HG03565 (cell line): Measurements from ENCODE around the gene MLLT10.

Source experiments
- ATAC-seq: cut with Tn5 transposase; IDR thresholded peaks from one replicate; pipeline ENCODE4 v1.9.1; 2021; ENCODE audit warnings: mild to moderate bottlenecking, moderate library complexity; ENCODE audit not compliant: unreplicated experiment

MLLT10 gene

DNA sequence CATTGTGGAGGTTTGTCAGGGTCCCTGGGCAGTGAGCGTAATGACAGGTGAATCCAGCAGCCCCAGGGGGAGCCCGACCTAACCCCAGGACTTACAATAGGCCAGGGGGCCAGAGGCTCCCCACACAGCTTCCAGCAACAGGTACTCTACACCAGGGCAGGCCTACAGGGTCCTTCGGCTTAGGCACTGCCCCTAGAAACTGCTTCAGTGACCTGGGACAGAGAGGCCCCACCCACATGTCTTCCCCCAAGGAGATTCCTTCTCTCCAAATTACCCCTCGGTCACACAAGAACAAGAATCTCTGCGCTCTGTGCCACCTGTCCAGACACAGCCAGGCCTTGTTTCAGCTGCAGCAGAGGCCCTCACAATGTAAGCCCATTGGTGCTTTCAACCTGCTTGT lies 32.9 kb upstream of the MLLT10 start:
- ATAC-seq = no peak

DNA sequence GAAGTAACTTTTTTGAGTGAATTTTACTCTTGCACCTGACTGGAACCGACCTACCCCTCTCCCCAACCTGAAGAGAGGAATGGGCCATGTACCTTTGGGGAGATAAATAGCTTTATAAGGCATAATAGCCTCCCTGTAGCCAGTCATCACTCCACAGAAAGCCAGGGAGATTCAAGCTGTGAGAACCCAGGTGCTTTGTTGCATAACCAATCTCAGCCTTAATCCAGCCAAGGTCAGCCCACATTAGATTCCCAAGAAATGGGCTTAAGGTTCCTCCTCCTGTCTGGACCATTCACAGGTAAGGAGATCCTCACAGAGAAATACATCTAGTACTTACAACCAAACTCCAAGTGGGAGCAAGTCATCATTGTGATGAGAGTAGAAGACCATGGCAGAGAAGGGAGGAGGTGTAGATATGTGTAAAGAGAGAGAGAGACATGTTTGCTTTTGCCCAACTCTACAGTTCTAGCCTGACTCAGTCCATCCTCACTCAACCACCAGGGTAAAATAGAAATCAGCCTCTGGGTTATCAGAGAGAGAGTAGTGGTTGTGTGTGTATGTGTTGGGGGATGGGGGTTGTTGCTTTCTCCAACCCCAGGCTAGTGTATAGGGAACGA lies 32.2 kb upstream of the MLLT10 start:
- ATAC-seq = no peak

DNA sequence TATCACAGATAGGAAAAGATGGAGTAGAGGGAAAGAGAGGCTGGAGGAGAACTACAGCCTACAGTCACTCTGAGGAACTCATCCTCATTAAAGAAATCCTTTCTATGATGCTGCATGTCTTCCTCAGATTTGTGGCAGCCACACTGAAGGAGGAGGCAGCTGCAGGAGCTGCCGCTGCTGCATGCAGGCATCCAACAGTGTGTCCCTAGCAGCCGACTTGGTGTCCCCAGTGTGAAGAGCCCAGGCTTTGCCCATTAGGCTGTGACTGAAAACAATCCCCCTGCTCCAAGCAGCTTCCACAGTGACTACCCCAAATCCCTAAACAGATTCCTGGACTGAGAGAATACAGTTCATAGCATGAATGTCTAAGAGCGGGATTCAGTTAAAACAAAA lies 31.7 kb upstream of the MLLT10 start:
- ATAC-seq = no peak

DNA sequence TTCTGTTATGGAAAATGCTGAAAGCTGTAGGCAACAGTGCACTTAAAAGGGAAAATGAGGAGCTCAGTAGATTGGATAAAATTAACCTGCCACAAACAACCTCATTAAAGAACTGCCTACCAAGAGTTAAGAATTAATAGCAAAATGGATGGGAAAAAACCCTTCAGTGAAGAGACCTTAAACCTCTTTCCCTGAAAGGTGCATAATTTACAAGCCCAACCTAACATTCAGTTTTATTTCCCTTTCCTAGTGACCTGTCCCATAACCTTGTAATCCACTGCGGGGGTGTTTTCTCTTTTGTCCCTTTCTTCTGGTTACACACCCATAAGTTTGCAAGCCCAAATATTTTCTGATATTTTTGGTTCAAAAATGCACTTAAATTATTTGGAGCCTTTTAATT lies 30.5 kb upstream of the MLLT10 start:
- no peak for ATAC-seq

DNA sequence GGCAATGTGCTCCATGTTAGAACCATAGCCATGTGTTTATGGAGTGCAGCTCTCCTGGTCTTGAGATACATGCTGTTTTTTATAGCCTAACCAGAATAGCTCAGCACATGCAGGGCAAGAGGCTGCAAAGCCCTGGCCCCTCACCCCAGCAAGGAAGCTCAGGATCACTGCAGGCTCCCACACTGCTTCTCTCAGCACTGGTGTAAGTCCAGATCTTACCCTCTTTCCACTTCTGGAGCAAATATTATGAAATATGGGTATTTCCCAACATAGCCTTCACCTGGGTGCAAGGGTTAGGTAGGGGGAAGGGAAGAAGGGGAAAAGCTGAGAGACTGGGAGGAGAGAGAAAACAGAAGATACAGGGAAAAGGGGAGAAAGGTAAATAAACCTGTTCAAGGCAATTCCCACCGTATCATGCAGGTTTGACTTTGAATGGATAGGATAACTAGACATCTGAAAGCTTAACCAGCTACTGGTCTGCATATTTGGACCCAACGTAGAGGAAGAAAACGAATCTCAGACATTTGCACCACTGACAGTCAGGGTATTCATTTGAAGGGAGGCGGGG lies 28.2 kb upstream of the MLLT10 start:
- ATAC-seq = no peak

DNA sequence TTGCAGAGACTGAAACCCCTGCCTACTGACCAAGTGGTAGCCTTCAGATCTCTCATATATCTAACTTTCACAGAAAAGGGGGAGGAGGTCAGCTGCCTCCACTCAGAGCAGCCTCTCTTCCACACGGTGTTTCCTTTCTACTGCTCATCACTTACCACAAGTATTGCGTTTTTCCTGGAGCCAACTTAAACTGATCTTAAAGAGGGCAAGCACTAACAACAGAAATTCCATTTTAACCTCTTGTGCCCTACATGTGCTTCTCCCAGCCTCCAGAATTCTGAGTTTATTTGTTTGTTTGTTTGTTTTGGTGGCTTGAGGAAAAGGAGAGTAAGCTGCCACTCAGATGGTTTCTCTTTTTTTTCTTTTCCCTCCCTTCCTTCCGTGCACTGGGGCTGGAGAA lies 27.7 kb upstream of the MLLT10 start:
- no peak for ATAC-seq

DNA sequence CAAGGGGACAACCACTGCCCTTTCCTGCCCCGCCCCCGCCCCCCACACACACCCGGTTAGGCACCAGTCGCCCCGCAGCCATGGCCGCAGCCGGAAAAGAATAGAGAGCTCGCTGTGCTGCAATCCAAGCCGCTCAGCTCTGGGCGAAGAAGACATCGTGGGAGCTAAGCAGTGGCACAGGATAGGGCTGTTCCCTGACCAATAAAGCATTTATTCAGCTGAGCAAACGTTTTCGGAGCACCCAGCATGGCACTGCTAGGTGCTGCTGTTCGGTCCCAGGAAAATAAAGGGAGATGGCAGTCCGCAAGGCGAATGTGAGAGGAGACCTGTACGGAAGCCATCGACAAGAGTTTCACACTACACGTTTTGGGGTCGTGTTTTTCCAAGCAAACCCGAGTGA lies 26.9 kb upstream of the MLLT10 start:
- no peak for ATAC-seq

DNA sequence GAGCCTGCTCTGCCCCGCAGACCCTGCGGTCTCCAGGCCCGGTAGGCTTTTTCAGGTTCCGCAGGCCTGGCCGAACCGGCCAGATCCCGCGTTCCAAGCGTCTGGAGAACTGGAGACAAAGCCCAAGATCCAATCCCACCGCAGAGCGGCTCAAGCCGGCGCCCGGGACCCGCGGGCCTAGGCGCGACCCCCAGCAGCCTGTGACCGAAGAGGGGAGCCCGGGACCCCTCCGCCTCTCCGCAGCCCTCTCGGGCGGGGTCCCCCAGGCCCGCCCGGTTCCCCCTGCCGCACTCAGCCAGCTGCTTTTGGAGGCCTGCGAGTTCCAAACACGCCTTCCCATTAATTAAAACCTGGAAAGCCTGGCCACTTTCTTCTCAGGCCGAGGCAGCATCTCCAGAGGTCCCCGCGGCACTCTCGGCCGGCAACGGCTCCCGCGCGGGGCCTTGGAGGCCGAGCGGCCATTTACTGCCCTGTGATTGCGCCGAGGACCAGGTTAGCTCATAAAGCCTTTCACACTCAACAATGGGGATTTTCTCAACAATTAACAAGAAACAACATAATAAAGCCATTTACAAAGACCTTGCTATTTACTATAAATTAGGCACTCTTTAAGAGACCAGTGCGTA lies 25.2 kb upstream of the MLLT10 start:
- no peak for ATAC-seq

DNA sequence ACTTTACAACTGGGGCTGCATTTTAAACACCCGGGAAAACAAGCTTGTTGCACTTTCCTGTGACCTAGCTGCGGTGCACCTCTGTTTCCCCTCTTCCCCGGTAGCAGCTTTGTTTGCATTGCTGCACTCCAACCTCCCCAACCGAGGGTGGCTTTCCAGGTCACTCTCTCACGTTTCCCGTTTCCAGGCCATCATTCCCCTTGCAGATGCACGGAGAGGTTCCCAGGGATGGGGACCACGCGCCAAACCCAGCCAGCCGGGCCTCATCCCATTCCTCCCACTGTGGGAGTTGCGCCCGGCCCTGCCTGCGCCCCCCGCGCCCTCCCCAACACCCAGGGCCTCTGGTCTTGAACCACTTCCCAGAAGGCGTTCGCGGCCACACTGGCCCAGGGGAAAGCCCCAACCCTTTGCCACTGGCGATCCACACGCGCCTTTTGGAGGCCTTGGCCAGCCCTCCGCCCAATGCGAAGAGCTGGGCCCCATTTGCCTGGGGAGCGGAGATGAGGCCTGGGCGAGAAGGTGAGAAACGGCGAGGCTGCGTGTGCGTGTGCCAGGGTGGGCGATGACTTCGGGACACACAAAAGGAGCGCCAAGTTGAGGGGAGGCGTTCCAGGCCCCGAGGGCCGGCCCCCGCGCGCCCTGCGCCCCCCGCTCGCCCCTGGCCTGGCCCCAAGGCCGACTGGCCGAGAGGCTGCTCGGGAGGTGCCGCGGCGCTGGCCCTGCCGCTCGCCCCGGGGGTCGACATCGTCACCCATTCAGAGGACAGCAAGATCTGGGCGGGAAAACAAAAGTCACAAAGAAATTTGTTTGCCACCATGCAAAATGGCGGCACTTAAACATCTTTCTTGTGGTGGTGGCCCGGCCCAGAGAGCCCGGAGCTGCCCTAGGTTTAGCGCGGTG lies 24.4 kb upstream of the MLLT10 start:
- no peak for ATAC-seq

DNA sequence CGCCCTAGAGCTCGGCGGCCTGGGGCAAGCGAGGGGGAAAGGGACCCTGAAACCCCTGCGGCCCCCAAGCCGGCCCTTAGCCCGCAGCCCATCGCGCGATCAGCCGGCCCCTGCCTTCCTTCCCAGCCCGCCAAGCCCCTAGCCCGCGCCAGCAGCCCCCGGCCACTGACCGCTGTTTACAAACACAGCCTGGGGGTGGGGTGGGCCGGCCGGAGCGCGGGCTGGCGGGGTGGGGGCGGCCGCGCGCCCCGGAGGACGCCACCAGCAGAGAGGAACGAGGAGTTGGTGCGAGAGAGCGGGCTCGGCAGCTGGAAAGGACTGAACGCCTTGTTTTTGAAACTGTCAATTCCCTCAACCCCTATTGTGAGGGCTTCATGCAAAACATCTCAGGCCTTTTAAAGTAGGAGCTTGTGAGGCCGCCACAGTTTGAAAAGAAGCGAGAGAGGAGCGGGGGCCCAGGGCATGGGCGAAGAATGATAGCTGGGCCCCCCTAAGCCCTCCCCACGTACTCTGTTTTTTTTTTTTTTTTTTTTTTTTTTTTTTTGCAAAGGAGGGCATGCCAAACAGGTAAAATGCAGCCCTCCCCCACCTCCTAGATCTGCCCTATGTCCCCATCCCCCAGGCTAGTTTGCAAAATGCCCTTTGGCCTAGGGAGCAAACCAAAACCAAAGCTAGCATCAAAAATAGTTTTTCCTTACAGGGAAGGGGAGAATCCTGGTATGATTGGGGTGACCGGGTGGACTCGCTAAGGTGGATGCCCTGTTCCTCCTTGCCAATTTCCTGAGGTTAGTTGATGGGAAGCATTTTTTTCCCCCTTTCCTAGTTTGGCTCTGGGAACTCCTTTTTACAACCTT lies 23.6 kb upstream of the MLLT10 start:
- no peak for ATAC-seq

DNA sequence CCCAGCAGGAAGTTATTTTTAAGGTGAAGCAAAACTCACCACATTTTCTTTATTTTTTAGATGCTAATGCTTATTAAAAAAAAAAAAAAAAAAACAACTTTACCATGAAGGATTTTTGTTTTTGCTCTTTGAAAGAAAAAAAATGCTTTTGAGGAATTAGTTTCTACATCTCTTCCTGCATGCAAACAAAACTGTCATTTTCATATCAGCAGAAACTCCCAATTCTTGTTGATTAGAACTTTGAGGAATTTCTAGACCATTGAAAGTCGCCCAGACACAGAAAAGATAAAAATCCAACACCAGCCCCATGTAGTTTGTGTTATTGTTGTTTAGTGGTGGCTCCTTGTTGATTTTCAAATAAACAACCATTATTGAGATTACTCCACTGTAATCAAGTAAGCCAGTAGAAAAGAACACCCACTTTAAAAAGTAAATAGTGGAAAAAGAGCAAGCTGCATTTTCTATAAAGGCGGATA lies 22.9 kb upstream of the MLLT10 start:
- no peak for ATAC-seq

DNA sequence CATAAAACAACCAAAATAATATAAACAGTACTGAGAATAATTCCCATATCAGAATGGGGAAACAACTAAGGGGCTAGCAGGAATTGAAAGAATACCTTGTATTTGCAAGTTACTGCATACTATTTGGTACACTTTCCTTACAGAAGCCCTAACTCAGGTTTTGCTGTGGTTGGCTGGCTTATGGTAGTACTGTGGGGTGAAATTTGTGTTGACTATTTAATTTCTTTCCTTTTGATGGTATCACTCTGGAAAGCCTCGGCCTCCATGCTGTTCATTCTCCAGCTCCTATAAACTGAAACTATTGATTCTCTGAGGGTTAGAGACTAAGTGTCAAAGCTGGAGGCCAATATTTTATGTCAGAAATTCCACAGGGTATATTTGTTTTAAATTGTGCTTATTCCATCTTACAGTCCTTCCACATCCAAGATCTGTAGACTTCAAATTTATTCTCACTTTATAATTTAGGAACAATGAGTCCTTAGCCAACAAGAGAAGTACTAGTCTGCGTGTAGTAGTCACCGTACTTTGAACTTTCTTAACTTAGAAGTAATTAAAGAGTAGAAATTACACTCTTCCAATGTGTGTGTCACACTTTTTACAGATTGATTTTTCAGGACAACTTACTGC lies 22.0 kb upstream of the MLLT10 start:
- no peak for ATAC-seq

DNA sequence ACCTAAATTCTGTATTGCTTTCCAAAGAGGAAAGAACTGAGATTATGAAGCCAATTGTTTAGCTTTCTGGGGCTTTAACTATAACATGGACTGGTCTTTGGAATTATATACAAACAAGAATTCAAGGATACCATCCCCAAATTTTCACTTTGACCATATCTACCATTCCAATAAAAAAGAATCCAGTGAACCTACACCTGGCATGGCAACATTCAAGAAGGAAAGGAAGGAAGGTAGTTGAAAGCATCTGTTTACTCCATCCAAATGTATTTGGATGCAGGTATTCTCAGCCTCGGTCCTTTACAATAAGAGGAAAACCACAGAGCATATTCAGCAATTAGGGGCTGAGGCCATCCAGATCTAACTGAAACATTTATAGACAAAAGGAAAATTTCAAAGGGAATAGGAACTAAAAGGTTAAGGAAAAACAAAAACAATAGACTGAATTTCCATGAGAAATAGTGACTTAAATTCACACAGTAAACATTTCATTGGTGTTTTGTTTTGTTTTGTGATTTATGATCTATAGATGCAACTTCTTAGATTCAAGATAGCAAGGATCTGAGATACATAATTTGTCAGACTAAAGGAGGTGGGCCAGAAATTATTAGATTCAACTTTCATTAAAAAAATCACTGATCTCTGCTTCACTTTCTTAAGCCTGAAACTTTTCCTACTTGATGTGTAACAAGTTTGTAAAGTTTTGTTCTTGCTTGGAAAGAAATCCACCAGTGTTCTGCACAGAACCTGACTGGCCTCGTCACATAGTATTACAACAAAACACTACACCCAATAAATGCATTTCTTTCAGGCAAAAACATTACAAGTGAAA lies 21.2 kb upstream of the MLLT10 start:
- no peak for ATAC-seq

DNA sequence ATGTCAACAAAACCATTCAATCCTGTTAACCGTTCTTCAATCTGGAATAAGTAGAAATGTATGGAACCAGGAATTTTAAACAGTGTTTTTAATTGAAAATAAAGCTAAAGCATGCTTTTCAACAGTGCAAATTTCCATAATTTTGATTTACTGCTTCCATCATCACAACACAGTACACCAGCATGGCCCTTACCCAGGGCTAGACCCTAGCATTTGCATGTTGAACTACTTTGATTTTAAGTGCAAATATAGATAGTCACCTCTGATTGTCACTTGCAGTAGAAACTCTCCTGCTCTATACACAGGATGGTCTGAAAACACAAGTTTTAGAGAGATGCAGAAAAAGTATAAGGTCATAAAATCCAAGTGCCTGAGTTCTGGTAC lies 20.6 kb upstream of the MLLT10 start:
- no peak for ATAC-seq

DNA sequence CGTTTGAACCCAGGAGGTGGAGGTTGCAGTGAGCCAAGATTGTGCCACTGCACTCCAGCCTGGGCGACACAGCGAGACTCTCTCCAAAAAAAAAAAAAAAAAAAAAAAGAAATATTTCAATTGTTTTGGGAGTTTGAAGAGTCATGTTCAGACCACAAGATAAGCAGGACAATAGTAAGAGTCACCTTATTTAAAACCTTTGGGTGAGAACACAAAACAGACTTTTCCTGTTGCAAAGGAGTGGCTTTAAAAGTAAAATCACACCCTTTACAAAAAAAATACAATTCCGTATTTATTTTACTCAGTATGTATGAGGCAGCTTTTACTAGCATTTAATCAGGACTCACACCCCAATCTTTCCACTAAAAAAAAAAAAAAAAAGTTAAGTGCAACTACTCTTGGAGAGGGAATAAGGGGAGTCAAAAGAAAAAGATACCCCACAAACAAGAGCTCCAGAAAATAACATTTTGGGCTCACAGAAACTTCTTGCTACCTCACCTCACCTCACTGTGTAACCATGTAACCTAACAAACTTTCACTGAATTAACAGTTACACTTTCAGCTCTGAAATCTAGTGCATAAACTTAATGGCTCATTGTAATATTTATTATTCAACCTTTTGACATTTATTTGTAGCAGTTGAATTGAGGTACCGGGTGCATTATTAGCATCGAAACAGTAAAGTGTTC lies 19.8 kb upstream of the MLLT10 start:
- ATAC-seq = no peak

DNA sequence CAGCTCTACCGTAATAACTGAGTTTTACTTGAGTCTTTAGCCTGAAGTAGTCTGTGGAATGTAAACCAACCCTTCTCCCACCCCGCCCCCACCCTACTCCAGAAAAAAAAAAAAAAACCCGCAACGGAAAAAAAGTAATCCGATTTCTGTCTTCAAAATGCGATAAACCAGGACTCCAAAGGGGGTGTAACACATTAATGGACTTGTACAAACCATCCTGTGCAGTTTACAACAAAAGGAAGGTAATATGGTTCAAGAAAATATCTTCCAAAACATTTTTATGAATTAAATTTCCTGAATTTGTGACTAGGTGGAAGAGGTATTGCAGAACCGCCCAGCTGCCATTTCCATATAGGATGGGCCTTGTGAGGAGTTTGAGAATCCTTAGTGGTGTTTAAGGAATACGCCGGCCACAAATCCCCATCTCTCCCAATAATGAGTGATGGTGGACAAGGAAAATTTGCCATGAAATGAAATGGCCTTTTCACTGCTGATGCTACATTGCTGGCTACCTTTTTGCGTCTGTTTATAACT lies 19.1 kb upstream of the MLLT10 start:
- ATAC-seq = no peak

DNA sequence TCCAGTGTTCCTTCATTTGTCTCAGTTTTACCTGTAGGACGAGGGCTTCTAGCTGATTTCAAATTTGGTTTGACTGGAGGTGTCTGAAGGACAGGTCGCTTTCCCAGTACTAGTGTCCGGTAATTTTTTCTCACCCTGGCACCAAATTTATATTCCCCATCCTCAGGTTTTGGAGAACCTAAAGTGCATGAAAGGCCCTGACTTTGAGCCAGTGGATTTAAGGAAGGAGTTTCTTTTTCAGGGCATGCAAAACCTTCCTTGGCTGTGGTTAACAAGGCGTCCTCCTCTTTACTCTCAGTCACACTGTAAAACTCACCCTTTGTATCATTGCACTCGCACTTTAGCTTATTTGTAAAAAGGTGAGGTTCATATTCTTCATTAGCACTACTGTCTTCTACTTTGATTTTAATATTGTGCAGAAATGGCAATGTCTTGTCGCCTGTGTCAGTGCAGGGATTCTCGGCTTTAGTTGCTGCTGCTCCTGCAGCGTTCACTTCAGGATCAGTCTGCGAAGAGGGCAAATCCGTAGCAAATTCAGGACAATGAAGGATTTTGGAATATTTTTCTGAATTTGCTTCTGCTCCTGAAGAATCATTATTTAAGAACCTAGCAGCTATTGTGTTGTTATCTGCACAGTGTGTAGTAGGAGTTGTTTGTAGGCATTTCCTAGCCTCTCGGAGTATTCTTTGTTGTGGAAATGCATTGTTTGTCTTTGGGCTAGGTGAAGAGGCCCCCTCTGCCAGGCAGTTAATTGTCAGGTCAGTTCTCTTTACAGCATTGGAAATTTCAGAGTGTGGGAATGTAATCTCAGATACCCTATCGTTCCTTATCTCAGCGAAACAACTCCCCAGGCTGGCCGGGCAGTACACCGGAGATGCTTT lies 18.4 kb upstream of the MLLT10 start:
- ATAC-seq = no peak
